ENCODE data around the gene TNNT2.

The TNNT2 gene

GRCh38 chr1:201355471-201355870 is 22.0 kb downstream of the TNNT2 start:
- no peak for TF ChIP-seq BACH2 (CRISPR knock-in tag; IDR thresholded peaks at IDR 0.05; ENCODE audit: borderline replicate concordance)
- TF ChIP-seq OSR1 (CRISPR knock-in tag; IDR thresholded peaks at IDR 0.05) = no peak
- TF ChIP-seq ZNF565 (CRISPR knock-in tag; conservative IDR thresholded peaks at IDR 0.05; ENCODE audit: low read depth) = no peak
- TF ChIP-seq PATZ1 (CRISPR knock-in tag; IDR thresholded peaks at IDR 0.05; ENCODE audit: borderline replicate concordance) = no peak
- TF ChIP-seq CSDC2 (CRISPR knock-in tag; IDR thresholded peaks at IDR 0.05) = no peak
- ATAC-seq = no peak

GRCh38 chr1:201354901-201355295 is 22.6 kb downstream of the TNNT2 start:
- TF ChIP-seq ARNTL (CRISPR knock-in tag; IDR thresholded peaks at IDR 0.05; ENCODE audit: borderline replicate concordance, low read depth) = no peak
- TF ChIP-seq TSHZ2 (CRISPR knock-in tag; IDR thresholded peaks at IDR 0.05) = no peak
- TF ChIP-seq ESRRG (CRISPR knock-in tag; IDR thresholded peaks at IDR 0.05) = no peak
- TF ChIP-seq ZFP3 (CRISPR knock-in tag; IDR thresholded peaks at IDR 0.05) = no peak
- no peak for TF ChIP-seq OSR1 (CRISPR knock-in tag; IDR thresholded peaks at IDR 0.05)
- no peak for TF ChIP-seq GLIS3 (CRISPR knock-in tag; IDR thresholded peaks at IDR 0.05)
- TF ChIP-seq ZNF70 (CRISPR knock-in tag; IDR thresholded peaks at IDR 0.05) = no peak
- no peak for TF ChIP-seq POU6F1 (CRISPR knock-in tag; IDR thresholded peaks at IDR 0.05; ENCODE audit: borderline replicate concordance, low read depth)
- TF ChIP-seq TCF4 (CRISPR knock-in tag; IDR thresholded peaks at IDR 0.05; ENCODE audit: borderline replicate concordance) = no peak
- TF ChIP-seq CSDC2 (CRISPR knock-in tag; IDR thresholded peaks at IDR 0.05) = no peak
- no peak for ATAC-seq

GRCh38 chr1:201354151-201354900 is 23.2 kb downstream of the TNNT2 start:
- no peak for ATAC-seq
- no peak for TF ChIP-seq ISL1 (CRISPR knock-in tag; IDR thresholded peaks at IDR 0.05)
- no peak for TF ChIP-seq SNAI2 (CRISPR knock-in tag; IDR thresholded peaks at IDR 0.05)
- TF ChIP-seq GLIS3 (CRISPR knock-in tag; IDR thresholded peaks at IDR 0.05) = no peak
- no peak for TF ChIP-seq POU6F1 (CRISPR knock-in tag; IDR thresholded peaks at IDR 0.05; ENCODE audit: borderline replicate concordance, low read depth)
- TF ChIP-seq CSRNP3 (CRISPR knock-in tag; IDR thresholded peaks at IDR 0.05) = no peak
- TF ChIP-seq CSDC2 (CRISPR knock-in tag; IDR thresholded peaks at IDR 0.05) = no peak

GRCh38 chr1:201353186-201353940 is 24.1 kb downstream of the TNNT2 start:
- no peak for ATAC-seq
- no peak for TF ChIP-seq OSR1 (CRISPR knock-in tag; IDR thresholded peaks at IDR 0.05)
- TF ChIP-seq ISL1 (CRISPR knock-in tag; IDR thresholded peaks at IDR 0.05) = no peak
- no peak for TF ChIP-seq ZNF8 (CRISPR knock-in tag; IDR thresholded peaks at IDR 0.05)
- TF ChIP-seq ZNF70 (CRISPR knock-in tag; IDR thresholded peaks at IDR 0.05) = no peak
- TF ChIP-seq TCF4 (CRISPR knock-in tag; IDR thresholded peaks at IDR 0.05; ENCODE audit: borderline replicate concordance) = no peak
- TF ChIP-seq ARNTL (CRISPR knock-in tag; IDR thresholded peaks at IDR 0.05; ENCODE audit: borderline replicate concordance, low read depth) = no peak
- no peak for TF ChIP-seq PPARA (CRISPR knock-in tag; IDR thresholded peaks at IDR 0.05; ENCODE audit: borderline replicate concordance)
- TF ChIP-seq ESRRG (CRISPR knock-in tag; IDR thresholded peaks at IDR 0.05) = no peak
- no peak for TF ChIP-seq CREB5 (CRISPR knock-in tag; IDR thresholded peaks at IDR 0.05; ENCODE audit: low read depth)
- no peak for TF ChIP-seq ZFP3 (CRISPR knock-in tag; IDR thresholded peaks at IDR 0.05)
- TF ChIP-seq BACH2 (CRISPR knock-in tag; IDR thresholded peaks at IDR 0.05; ENCODE audit: borderline replicate concordance) = no peak
- no peak for TF ChIP-seq TOX (CRISPR knock-in tag; IDR thresholded peaks at IDR 0.05; ENCODE audit: borderline replicate concordance)
- TF ChIP-seq ZFP30 (CRISPR knock-in tag; IDR thresholded peaks at IDR 0.05) = no peak
- no peak for TF ChIP-seq ZNF565 (CRISPR knock-in tag; conservative IDR thresholded peaks at IDR 0.05; ENCODE audit: low read depth)
- no peak for TF ChIP-seq CSDC2 (CRISPR knock-in tag; IDR thresholded peaks at IDR 0.05)
